OCI-LY3 (cell line): Measurements from ENCODE around the gene CNTNAP2.

ENCODE experiments used
- H2AFZ ChIP-seq: fragments of 200-600, 300-600 bp; shearing (Covaris generic); 2 replicates; pipeline ENCODE4 v1.6.0; 2014; ENCODE audit warnings: antibody characterized with exemption, low read depth, low read length
- H3K27ac ChIP-seq: fragments of 200-600, 300-600 bp; sonication (generic); 2 replicates; pipeline ENCODE4 v1.5.1; 2014; ENCODE audit warnings: mild to moderate bottlenecking, low read length, moderate library complexity, mixed read lengths
- H3K27me3 ChIP-seq: fragments of 200-600, 300-600 bp; sonication (generic); 2 replicates; pipeline ENCODE4 v1.6.1; 2014; ENCODE audit warnings: low read depth, low read length, mixed read lengths
- H3K36me3 ChIP-seq: fragments of 200-600, 300-600 bp; sonication (generic); replicated peaks from 2 replicates; pipeline ENCODE3; 2014; ENCODE audit warnings: low read depth, low read length, mixed read lengths
- H3K4me1 ChIP-seq: fragments of 300-600, 200-600 bp; sonication (generic); 2 replicates; pipeline ENCODE4 v1.6.1; 2014; ENCODE audit warnings: low read length, mixed read lengths
- H3K4me2 ChIP-seq: fragments of 200-600, 300-600 bp; sonication (generic); 2 replicates; pipeline ENCODE4 v1.6.1; 2014; ENCODE audit warnings: low read length, mixed read lengths
- H3K4me3 ChIP-seq: fragments of 300-600, 200-600 bp; sonication (generic); 2 replicates; pipeline ENCODE4 v1.5.1; 2014; ENCODE audit warnings: antibody characterized with exemption, mild to moderate bottlenecking, low read length, moderate library complexity
- H3K79me2 ChIP-seq: fragments of 300-600, 200-600 bp; shearing (Covaris generic); 2 replicates; pipeline ENCODE4 v1.6.1; 2014; ENCODE audit warnings: mild to moderate bottlenecking, low read length, mixed read lengths
- H3K9ac ChIP-seq: fragments of 300-600, 200-600 bp; shearing (Covaris generic); 2 replicates; pipeline ENCODE4 v1.6.0; 2014; ENCODE audit warnings: mild to moderate bottlenecking, low read length, moderate library complexity
- H3K9me3 ChIP-seq: fragments of 200-600, 300-600 bp; shearing (Covaris generic); 2 replicates; pipeline ENCODE4 v1.6.1; 2014; ENCODE audit warnings: low read length, mixed read lengths; ENCODE audit not compliant: insufficient read depth
- H4K20me1 ChIP-seq: fragments of 200-600, 300-600 bp; sonication (generic); 2 replicates; pipeline ENCODE4 v1.6.1; 2016; ENCODE audit warnings: low read length, mixed read lengths; ENCODE audit not compliant: insufficient read depth
- CTCF ChIP-seq: fragments of 200-600, 300-600 bp; sonication (generic); IDR thresholded peaks from 2 replicates; pipeline ENCODE4 v1.5.1; 2014; ENCODE audit warnings: antibody characterized with exemption, low read length, low read depth
- EZH2phosphoT487 ChIP-seq: fragments of 200-600 bp; shearing (Covaris generic); IDR thresholded peaks from 2 replicates; pipeline ENCODE4 v1.6.1; 2018; ENCODE audit warnings: antibody characterized with exemption, mixed run types, low read depth

The CNTNAP2 gene

GRCh38 chr7:146654048-146654447 lies 537.4 kb downstream of the CNTNAP2 start:
- Histone ChIP-seq H2AFZ (no peak overlapping the region), H3K79me2 (no peaks in the 10 kb centered on the region), H3K27ac (no peak overlapping the region), H3K4me1 (no peaks in the 10 kb centered on the region), H3K9ac (no peak overlapping the region), H3K4me3 (no peak overlapping the region), H3K9me3 (peaks cover 20% of the 10 kb centered on the region; the same call in 1 of the 2 replicates), H4K20me1 (no peaks in the 10 kb centered on the region), H3K4me2 (no peak overlapping the region), H3K36me3 (no peaks in the 10 kb centered on the region), H3K27me3 (no peaks in the 10 kb centered on the region)
- TF ChIP-seq CTCF (no peak), EZH2phosphoT487 (no peak)

- no peaks in the 10 kb centered on the region for H3K36me3 ChIP-seq
- no peaks in the 10 kb centered on the region for H3K27me3 ChIP-seq
- no peaks in the 10 kb centered on the region for H4K20me1 ChIP-seq
- peaks cover 20% of the 10 kb centered on the region; the same call in 1 of the 2 replicates for H3K9me3 ChIP-seq
- H3K9ac ChIP-seq: no peak overlapping the region
- no peak overlapping the region for H3K4me3 ChIP-seq
- no peak overlapping the region for H3K4me2 ChIP-seq
- H3K27ac ChIP-seq: no peak overlapping the region
- no peaks in the 10 kb centered on the region for H3K79me2 ChIP-seq
- no peaks in the 10 kb centered on the region for H3K4me1 ChIP-seq
- no peak overlapping the region for H2AFZ ChIP-seq
- TF ChIP-seq EZH2phosphoT487 (no peak), CTCF (no peak)
These were observed 539.6 kb downstream of the CNTNAP2 start for GRCh38 chr7:146655928-146656797.

GRCh38 chr7:146656988-146657387 lies 540.4 kb downstream of the CNTNAP2 start:
- Histone ChIP-seq H3K9ac (no peak overlapping the region), H2AFZ (no peak overlapping the region)

More at GRCh38 chr7:146656988-146657387, 540.4 kb downstream of the CNTNAP2 start:
- no peak overlapping the region for H3K4me3 ChIP-seq
- no peaks in the 10 kb centered on the region for H3K79me2 ChIP-seq
- H3K4me1 ChIP-seq: no peaks in the 10 kb centered on the region
- H3K27me3 ChIP-seq: no peaks in the 10 kb centered on the region
- no peaks in the 10 kb centered on the region for H3K36me3 ChIP-seq
- H4K20me1 ChIP-seq: no peaks in the 10 kb centered on the region
- peaks cover 20% of the 10 kb centered on the region; the same call in 1 of the 2 replicates for H3K9me3 ChIP-seq
- TF ChIP-seq EZH2phosphoT487 (no peak), CTCF (no peak)
- H3K27ac ChIP-seq: no peak overlapping the region
- no peak overlapping the region for H3K4me2 ChIP-seq
